Heart left ventricle (tissue), 16 donors: ENCODE measurements around the gene SEC22A. TPM values are rescaled to one million over a fixed set of nuclear protein-coding genes. Genes with fewer than 3 reads are reported as not detected.

Experiments
- ATAC-seq, 4 donors: fragments of 200-7000 bp; cut with Tn5 transposase; one replicate each; pipeline ENCODE4 v1.9.1; 2020 to 2022; ENCODE audit warnings: moderate library complexity in 4 of 4, mild to moderate bottlenecking in 3 of 4, moderate number of reproducible peaks in 1 of 4
- DNase-seq, 5 donors: peaks; one replicate each; pipeline ENCODE4 v3.0.0-alpha.2; 2020
- H3K27ac ChIP-seq, 12 donors: fragments of 200-600 bp; sonication (generic) in 4 of 12; one replicate each; pipeline versions ENCODE4 v1.5.0 to v1.8.0; 2016 to 2022; ENCODE audit warnings: mild to moderate bottlenecking in 2 of 12
- H3K27me3 ChIP-seq, 9 donors: fragments of 200-600 bp; sonication (generic) in 2 of 9; one replicate each; pipeline versions ENCODE4 v1.5.1 to v1.8.0; 2016 to 2022; ENCODE audit warnings: mild to moderate bottlenecking in 3 of 9
- H3K36me3 ChIP-seq, 9 donors: fragments of 200-600 bp; sonication (generic) in 2 of 9; one replicate each; pipeline versions ENCODE4 v1.5.0 to v1.8.0; 2018 to 2022; ENCODE audit warnings: mild to moderate bottlenecking in 2 of 9
- H3K4me1 ChIP-seq, 12 donors: fragments of 200-600 bp; sonication (generic) in 4 of 12; one replicate each; pipeline versions ENCODE4 v1.5.0 to v1.8.0; 2016 to 2022; ENCODE audit warnings: mild to moderate bottlenecking in 3 of 12
- H3K4me3 ChIP-seq, 12 donors: fragments of 200-600 bp; sonication (generic) in 4 of 12; one replicate each; pipeline versions ENCODE4 v1.5.0 to v1.8.0; 2017 to 2022; ENCODE audit warnings: mild to moderate bottlenecking in 9 of 12, moderate library complexity in 4 of 12
- H3K9me3 ChIP-seq, 12 donors: fragments of 200-600 bp; sonication (generic) in 4 of 12; one replicate each; pipeline versions ENCODE4 v1.5.0 to v1.8.0; 2016 to 2022; ENCODE audit warnings: mild to moderate bottlenecking in 1 of 12
- POLR2A ChIP-seq, 2 donors: fragments of 450-650 bp; IDR thresholded peaks; one replicate each; pipeline ENCODE4 v1.6.1; 2017; ENCODE audit warnings: antibody characterized with exemption in 2 of 2, mild to moderate bottlenecking in 2 of 2, moderate library complexity in 2 of 2
- WGBS, 4 donors: extraction: QIAGEN DNeasy Blood & Tissue Kit in 2 of 4; methylation state at CpG; one replicate each; pipeline versions ENCODE4 v1.1.5 to v1.1.7; 2013 to 2018; 5-methylcytosine and 5-hydroxymethylcytosine counted together
- intact Hi-C, 10 donors: fragments of 100-400 bp; cut with DNase I; formaldehyde crosslinking; loops; one replicate each; pipeline versions ENCODE4 v1.11.1 to v1.14.2; 2022
- polyA plus RNA-seq, 2 donors: library from polyadenylated mRNA; stranded (reverse); fragments of 200-250 nt; gene quantifications; one replicate each; pipeline ENCODE4 v1.2.3, GENCODE V29; 2013
- total RNA-seq, 9 donors: library from RNA; depleted of rRNA in 2 of 9; stranded (reverse); fragments of >200 nt in 2 of 9; fragmentation: NEBNext Ultra II Directional in 3 of 9; extraction: Animal tissue kit (Norgen Biotek cat#: 25700) in 3 of 9; gene quantifications; one replicate each; pipeline versions ENCODE4 v1.1.0 to v1.2.4, GENCODE V29; 2016 to 2023
- TF ChIP-seq, protein P1 (sequence below), 12 donors: fragments of 200-600 bp; sonication (generic) in 4 of 12; IDR thresholded peaks; one replicate each; pipeline versions ENCODE4 v1.5.0 to v1.8.0; 2018 to 2022; ENCODE audit warnings: antibody characterized with exemption in 12 of 12, mild to moderate bottlenecking in 5 of 12
- donor health status: ischemic (EF 13 %, LVEDD 7.1; RV severe dilation, severe dysfunction).
- donor health status: healthy with polysubstance abuse.
- donor health status: DM: no; HTN: yes; CAD: no.
- donor health status: DM: no; HTN: no; CAD: no.
- donor health status: ischemic (EF 25% LVEDD 6.9; RV normal size, moderate dysfunction).
- donor health status: ischemic (EF 25% LVEDD 5.7; RV mildly dilated, moderate dysfunction).
- donor health status: healthy.
- donor health status: DM: yes; HTN: yes; CAD: no.
- donor health status: ischemic (EF 35%, LVEDD 5.7; RV mildly dilated, moderate dysfunction).
- donor health status: nonischemic (EF 11% LVEDD 7.7; RV severe dilation, severe dysfunction).
- donor health status: DM: yes; HTN: yes; CAD: no.
- donor health status: PGD.
- donor health status: ischemic (EF 29% LVEDD 5.4; RV normal size, mild dysfunction).
- donor health status: nonischemic (EF 23%, LVEDD 6.1; RV moderate dilation, normal function).

Gene SEC22A
- total and polyA plus RNA-seq, 11 donors: 2.2 to 27.0 (median 10.0) TPM

- DNase-seq (peak in 1 of 5 donors; percentile 10), ATAC-seq (no peak)
- Histone ChIP-seq H3K36me3 (peaks cover 0 to 88% (median 33%) of the 10 kb centered on the region in 9 donors), H3K4me3 (no peak overlapping the region), H3K9me3 (no peaks in the 10 kb centered on the region), H3K27ac (no peak overlapping the region), H3K27me3 (no peaks in the 10 kb centered on the region), H3K4me1 (peaks cover 0 to 6% (median 0%) of the 10 kb centered on the region in 12 donors)
- TF ChIP-seq, protein P1, sequence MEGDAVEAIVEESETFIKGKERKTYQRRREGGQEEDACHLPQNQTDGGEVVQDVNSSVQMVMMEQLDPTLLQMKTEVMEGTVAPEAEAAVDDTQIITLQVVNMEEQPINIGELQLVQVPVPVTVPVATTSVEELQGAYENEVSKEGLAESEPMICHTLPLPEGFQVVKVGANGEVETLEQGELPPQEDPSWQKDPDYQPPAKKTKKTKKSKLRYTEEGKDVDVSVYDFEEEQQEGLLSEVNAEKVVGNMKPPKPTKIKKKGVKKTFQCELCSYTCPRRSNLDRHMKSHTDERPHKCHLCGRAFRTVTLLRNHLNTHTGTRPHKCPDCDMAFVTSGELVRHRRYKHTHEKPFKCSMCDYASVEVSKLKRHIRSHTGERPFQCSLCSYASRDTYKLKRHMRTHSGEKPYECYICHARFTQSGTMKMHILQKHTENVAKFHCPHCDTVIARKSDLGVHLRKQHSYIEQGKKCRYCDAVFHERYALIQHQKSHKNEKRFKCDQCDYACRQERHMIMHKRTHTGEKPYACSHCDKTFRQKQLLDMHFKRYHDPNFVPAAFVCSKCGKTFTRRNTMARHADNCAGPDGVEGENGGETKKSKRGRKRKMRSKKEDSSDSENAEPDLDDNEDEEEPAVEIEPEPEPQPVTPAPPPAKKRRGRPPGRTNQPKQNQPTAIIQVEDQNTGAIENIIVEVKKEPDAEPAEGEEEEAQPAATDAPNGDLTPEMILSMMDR (IDR thresholded peaks at IDR 0.05): no peak
- no peak for TF ChIP-seq POLR2A (IDR thresholded peaks at IDR 0.05)
- 46 to 72% (median 70%) methylated on average over 3 to 11 of the region's 11 CpGs for WGBS, 4 donors
- intact Hi-C loops: no loop called here
Observed at GRCh38 chr3:123295901-123296250, 94.1 kb downstream of the SEC22A start.

DNA sequence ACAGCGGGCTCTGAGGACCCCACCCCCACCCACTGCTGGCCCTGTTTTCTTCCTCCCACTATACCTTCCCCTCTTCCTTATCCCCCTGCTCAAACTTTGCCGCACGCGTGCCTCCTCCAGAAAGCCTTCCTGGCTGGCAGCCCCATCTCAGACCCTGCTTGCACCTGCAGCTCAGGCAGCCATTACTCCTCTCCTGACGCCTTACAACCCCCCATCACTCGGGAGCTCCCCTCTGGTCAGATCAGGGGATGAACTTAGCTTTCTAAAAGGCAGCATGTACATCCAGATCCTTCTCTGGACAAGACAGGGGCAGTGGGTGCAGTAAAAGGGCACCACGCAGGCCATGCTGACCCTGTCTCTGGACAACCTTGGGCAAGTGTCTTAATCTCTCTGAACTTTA, 94.5 kb downstream of the SEC22A start:
- H3K4me1 ChIP-seq: peaks cover 0 to 6% (median 0%) of the 10 kb centered on the region in 12 donors
- no peak for ATAC-seq
- H3K27ac ChIP-seq: no peak overlapping the region
- no peak overlapping the region for H3K4me3 ChIP-seq
- 84 to 92% (median 86%) methylated on average over 7 of the region's 7 CpGs for WGBS, 4 donors
- TF ChIP-seq, protein P1 (IDR thresholded peaks at IDR 0.05): no peak
- TF ChIP-seq POLR2A (IDR thresholded peaks at IDR 0.05): no peak
- peak in 2 of 5 donors; percentile 17 to 46 for DNase-seq
- H3K36me3 ChIP-seq: peaks cover 0 to 90% (median 34%) of the 10 kb centered on the region in 9 donors
- intact Hi-C loops: no loop called here
- H3K27me3 ChIP-seq: no peaks in the 10 kb centered on the region
- no peaks in the 10 kb centered on the region for H3K9me3 ChIP-seq

DNA sequence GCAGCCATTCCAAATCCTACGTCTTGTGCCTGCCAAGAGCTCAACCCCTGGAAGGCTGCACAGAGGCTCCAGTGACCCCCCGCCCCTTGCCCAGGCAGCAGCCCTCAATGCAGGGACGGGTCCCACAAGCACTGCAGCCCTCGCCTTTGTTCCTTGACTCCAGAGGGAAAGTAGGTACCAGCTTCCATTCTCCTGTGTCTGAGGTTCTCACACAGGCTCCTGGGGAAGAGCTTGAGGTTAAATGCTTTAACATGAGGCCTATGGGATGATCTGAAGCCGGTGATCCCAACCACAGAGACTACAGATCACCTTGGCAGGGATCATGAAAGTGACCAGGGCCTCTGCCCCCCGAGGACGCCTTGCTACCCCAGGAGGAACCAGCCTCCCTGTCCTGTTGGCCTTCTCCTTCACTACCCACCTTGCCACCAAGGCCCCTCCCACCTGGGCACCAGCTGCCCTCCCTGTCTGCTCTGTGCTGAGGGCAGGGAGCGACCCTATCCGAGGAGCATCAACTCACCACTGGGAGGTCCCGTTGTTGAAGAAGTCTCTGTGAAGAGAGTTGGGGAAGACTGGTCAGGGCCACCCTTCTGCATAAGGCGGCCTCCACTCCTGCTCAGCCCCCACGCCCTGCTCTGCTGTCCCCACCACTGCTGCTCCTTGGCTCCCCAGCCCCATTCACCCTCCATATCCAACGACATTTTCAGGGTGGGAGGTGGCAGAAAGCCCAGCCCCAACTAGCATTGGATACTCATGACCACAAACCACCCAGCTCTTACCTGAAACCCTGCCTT, 95.3 kb downstream of the SEC22A start:
- Histone ChIP-seq H3K27ac (peak overlapping the region in 1 of 12 donors; percentile 5), H3K27me3 (no peaks in the 10 kb centered on the region), H3K4me3 (no peak overlapping the region), H3K4me1 (peaks cover 0 to 8% (median 0%) of the 10 kb centered on the region in 12 donors), H3K36me3 (peaks cover 0 to 90% (median 36%) of the 10 kb centered on the region in 9 donors), H3K9me3 (no peaks in the 10 kb centered on the region)
- ATAC-seq (no peak), DNase-seq (peak in 2 of 5 donors; percentile 20 to 46)
- intact Hi-C loops: no loop called here
- TF ChIP-seq, protein P1 (IDR thresholded peaks at IDR 0.05): no peak
- TF ChIP-seq POLR2A (IDR thresholded peaks at IDR 0.05): no peak
- 74 to 81% (median 79%) methylated on average over 13 of the region's 13 CpGs for WGBS, 4 donors

DNA sequence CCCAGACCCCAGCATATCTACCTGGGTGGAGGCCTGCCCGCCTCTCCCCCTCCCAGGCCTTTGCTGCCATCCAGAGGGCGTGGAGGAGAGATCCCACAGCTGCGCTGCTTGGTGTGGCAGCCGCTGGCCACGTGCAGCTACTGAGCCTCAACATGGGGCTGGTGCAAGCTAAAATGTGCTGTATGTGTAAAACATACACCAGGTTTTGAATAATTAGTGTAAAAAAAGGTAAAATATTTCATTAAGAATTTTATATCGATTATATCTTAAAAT, 95.8 kb downstream of the SEC22A start:
- Histone ChIP-seq H3K4me1 (peaks cover 0 to 13% (median 0%) of the 10 kb centered on the region in 12 donors), H3K9me3 (no peaks in the 10 kb centered on the region), H3K36me3 (peaks cover 0 to 93% (median 42%) of the 10 kb centered on the region in 9 donors), H3K4me3 (no peak overlapping the region), H3K27me3 (no peaks in the 10 kb centered on the region), H3K27ac (peak overlapping the region in 1 of 12 donors; percentile 5)
- ATAC-seq (no peak), DNase-seq (peak in 1 of 5 donors; percentile 42)
- 75 to 80% (median 79%) methylated on average over 6 of the region's 6 CpGs for WGBS, 4 donors
- intact Hi-C loops: no loop called here
- TF ChIP-seq, protein P1 (IDR thresholded peaks at IDR 0.05): no peak
- no peak for TF ChIP-seq POLR2A (IDR thresholded peaks at IDR 0.05)
